GM18909 (cell line): ENCODE data around the gene TBXAS1.

Experiments used
- ATAC-seq: cut with Tn5 transposase; IDR thresholded peaks from one replicate; pipeline ENCODE4 v1.9.1; 2021; ENCODE audit warnings: mild to moderate bottlenecking; ENCODE audit not compliant: unreplicated experiment, poor library complexity

TBXAS1 gene

GRCh38 chr7:139829025-139829774, at the start of gene TBXAS1:
Gene TBXAS1, plus strand, starts transcription at chr7:139829264. Its CDS starts 127 bp downstream, at chr7:139829391.
- peak; percentile 58 for ATAC-seq

- ATAC-seq = no peak
Observed at GRCh38 chr7:139782932-139783331, 46.1 kb upstream of the TBXAS1 start.

DNA sequence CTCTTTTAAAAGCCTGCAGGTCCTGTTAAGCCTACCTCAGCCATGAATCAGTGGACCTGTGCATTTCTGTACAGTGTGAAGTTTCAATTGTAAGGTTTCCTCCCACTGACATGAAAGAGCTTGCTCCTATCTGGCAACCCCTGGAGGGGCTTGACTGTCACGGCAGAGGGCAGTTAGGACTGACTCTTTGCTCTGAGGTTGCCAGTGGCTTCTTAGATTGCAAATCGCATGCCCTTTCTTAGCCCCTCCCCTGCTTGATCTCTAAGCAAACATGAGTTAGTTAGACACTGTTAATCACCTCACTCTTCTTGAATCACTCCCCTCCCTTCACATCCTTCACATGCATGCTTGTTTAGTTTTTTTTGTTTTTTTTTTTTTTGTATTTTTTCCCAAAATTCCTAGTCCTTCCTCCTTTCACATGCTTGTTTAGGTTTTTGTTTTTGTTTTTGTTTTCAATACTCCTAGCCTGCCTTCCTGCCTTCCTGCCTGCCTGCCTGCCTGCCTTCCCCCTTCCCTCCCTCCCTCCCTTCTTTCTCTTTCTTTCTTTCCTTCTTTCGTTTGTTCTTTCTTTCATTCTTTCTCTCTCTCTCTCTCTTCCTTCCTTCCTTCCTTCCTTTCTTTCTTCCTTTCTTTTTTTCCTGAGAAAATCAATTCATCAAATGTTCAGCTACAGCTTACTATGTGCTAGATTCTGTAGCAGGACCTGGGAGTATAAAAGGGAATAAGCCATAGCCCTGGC, 45.2 kb upstream of the TBXAS1 start:
- ATAC-seq = no peak

DNA sequence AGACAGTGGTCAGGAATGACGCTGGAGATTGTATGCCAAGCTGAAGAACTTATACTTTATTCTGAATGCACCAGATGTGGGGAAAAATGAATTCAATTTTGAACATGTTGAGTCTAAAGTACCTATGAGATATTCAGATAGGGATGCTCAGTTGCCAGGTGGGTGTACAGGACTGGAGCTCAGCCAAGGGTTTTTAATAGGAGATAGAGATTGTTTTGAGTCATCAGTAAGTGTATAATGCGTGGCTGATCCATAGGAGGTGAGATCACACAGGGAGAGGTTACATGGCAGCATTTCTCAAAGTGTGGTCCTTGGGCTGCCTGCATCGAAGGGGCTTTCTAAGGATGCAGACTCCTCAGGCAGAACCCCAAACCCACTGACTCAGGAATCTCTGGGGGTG, 44.4 kb upstream of the TBXAS1 start:
- ATAC-seq = no peak

- no peak for ATAC-seq
Observed at GRCh38 chr7:139791316-139791715, 37.7 kb upstream of the TBXAS1 start.

DNA sequence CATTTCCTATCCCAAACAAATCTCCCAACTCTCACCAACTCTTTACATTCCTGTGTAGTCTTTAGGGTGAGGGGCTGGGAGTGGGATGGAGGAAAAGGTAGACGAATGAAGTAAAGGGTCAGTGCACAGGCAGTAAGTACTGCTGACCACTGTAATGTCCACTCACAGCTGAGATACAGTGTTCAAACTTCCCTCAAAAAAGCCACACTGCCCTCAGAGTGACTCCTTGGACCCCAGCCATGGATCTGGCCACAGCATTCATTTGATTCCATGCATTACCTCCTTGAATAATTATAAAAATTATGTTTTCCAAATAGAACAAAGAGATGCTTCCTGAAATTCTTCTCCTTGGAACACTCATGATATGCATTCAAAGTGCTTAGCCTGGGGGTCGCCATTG, 31.5 kb upstream of the TBXAS1 start:
- ATAC-seq = no peak

GRCh38 chr7:139798221-139798620, 30.8 kb upstream of the TBXAS1 start:
- peak; percentile 83 for ATAC-seq

GRCh38 chr7:139798892-139799291, 30.2 kb upstream of the TBXAS1 start:
- no peak for ATAC-seq

DNA sequence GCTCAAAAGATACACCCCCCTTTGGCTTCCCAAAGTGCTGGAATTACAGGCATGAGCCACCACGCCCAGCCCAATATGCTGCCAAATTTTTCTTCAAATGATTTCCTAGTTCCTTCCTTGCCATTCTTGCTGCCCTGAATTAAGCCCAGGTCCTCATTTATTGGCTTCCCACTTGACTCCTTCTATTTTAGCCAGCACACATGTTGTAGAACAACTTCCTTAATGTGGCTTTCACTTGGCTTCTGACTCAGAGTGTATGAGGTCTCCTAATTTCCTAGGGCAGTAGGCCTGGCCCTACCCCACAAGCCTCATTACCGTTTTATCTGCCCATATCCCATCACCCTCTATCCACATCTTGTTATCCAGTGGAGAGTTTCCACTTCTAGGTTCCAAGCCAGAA, 29.5 kb upstream of the TBXAS1 start:
- no peak for ATAC-seq

- ATAC-seq = no peak
Observed at GRCh38 chr7:139804571-139804970, 24.5 kb upstream of the TBXAS1 start.

DNA sequence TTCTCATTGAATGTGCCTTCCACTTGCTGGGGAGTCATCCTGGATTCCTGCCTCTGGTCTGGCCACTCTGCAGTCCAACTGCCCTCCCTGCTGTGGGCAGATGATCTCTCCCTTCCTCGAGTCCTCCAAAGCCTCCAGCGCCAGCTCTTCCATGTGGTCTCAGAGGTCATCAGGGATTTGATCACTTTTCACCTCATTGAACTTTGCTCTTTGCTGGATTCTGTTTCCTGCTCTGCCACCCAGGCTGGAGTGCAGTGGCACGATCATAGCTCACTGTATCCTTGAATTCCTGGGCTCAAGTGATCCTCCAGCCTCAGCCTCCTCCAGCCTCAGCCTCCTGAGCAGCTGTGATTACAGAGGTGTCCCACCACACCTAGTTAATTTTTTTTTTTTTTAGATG, 22.1 kb upstream of the TBXAS1 start:
- ATAC-seq = no peak

GRCh38 chr7:139808427-139808826, 20.6 kb upstream of the TBXAS1 start:
- no peak for ATAC-seq

GRCh38 chr7:139808846-139809442, 20.1 kb upstream of the TBXAS1 start:
- no peak for ATAC-seq

GRCh38 chr7:139811066-139811465, 18.0 kb upstream of the TBXAS1 start:
- no peak for ATAC-seq

- ATAC-seq = no peak
Observed at GRCh38 chr7:139813151-139813550, 15.9 kb upstream of the TBXAS1 start.

DNA sequence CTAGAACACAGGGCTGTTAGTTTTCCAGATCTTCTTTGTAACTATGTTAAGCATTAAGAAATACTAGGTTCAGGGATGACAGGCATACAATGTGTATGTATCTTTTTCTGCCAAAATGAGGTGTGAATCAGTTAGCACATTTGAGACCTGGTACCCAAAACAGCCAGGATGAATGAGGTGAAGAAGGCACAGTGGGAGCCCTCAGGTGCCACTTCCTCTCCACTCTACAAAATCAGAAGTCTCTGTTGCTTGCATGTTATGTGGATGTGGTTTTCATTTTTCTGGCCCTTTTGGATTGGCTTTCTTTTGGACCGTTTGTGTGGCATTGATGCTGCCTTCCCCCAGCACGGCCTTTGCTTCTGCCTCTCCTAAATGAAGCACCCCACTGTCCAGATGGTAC, 15.4 kb upstream of the TBXAS1 start:
- no peak for ATAC-seq

- ATAC-seq = no peak
Observed at GRCh38 chr7:139817249-139817648, 11.8 kb upstream of the TBXAS1 start.

- ATAC-seq = no peak
Observed at GRCh38 chr7:139820089-139820488, 9.0 kb upstream of the TBXAS1 start.

- no peak for ATAC-seq
Observed at GRCh38 chr7:139821349-139822105, 7.5 kb upstream of the TBXAS1 start.

DNA sequence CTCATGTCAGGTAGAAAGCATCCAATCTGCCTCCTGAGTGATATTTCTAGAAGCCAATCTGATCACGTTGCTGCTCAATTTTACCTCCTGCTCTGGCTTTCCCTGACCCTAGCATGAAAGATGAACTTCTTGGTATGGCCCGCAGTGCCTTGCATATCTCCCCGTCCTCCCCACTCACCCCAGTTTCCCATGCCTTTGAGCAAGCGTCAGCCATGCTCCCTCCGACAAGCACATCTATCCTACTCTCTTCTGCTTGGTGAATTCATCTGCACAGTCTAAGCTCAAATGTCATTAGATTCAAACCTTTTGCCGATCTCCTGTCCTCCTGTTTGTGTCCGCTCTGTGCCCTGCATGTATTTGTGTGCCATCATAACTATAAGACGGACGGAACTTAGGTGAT, 6.2 kb upstream of the TBXAS1 start:
- no peak for ATAC-seq
